ENCODE measurements around the gene EBPL.

GRCh38 chr13:49654011-49654410, 37.3 kb downstream of the EBPL start:
- TF ChIP-seq CTCF (optimal IDR thresholded peaks at IDR 0.05 in 1 of 3, IDR thresholded peaks at IDR 0.05 in 1 of 3, conservative IDR thresholded peaks at IDR 0.05 in 1 of 3; ENCODE audit: extremely low read depth in 1 of 3, insufficient read depth in 2 of 3, low read length in 3 of 3) (no peak), EZH2 (IDR thresholded peaks at IDR 0.05; ENCODE audit: low read length) (no peak)
